K562 (cell line): ENCODE data around the gene CNMD. TPM values are rescaled to one million over a fixed set of nuclear protein-coding genes. Genes with fewer than 3 reads are reported as not detected.

ENCODE experiments used
- ATAC-seq: fragments of 200-7000 bp; cut with Tn5 transposase; 3 replicates; pipeline ENCODE4 v1.9.1; 2020; ENCODE audit warnings: moderate library complexity
- BruUV-seq: library from RNA; stranded (reverse); fragments of 400-500 nt; replicated peaks from 2 replicates; lab custom pipeline; 2021; lab: Mats Ljungman, UMichigan
- CTCF ChIA-PET: fragments of 300-600 bp; formaldehyde crosslinking; extraction: SDS; loops from one replicate; lab custom pipeline; 2021; ENCODE audit warnings: low intra/inter-chr PET ratio; lab: Yijun Ruan, JAX
- POLR2A ChIA-PET: fragments of 300-600, 350-650 bp; sonication (Branson Sonifier 250); formaldehyde crosslinking; extraction: SDS; loops from one replicate; lab custom pipeline; 2021; ENCODE audit warnings: antibody characterized with exemption, inconsistent platforms; lab: Yijun Ruan, JAX
- DNase-seq, 4 experiments: peaks; one replicate each; pipeline versions ENCODE4 v3.0.0 to v3.0.0-alpha.2; 2011 to 2018; ENCODE audit warnings: low spot score in 3 of 4, mixed read lengths in 3 of 4; ENCODE audit errors: extremely low read depth in 1 of 4
- FAIRE-seq: peaks from 2 replicates; lab custom pipeline; 2011; peaks lifted over from hg19 to GRCh38; lab: Jason Lieb, UNC
- H2AFZ ChIP-seq: 2 replicates; pipeline ENCODE4 v1.6.0; 2011; ENCODE audit warnings: low read depth, low read length, control low read depth, inconsistent platforms
- H3K27ac ChIP-seq: fragments of 200-600 bp; 3 replicates; pipeline ENCODE4 v1.8.0; 2011; ENCODE audit warnings: low read depth, mild to moderate bottlenecking, control low read depth, inconsistent platforms, low read length, moderate library complexity, mixed read lengths; ENCODE audit errors: extremely low read depth
- H3K27me3 ChIP-seq, 2 experiments: fragments of 300-600 bp in 1 of 2; 2 replicates in 1 of 2; 3 replicates in 1 of 2; pipeline versions ENCODE4 v1.6.0 to v1.8.0; 2011; ENCODE audit warnings: inconsistent platforms in 2 of 2, low read length in 2 of 2, mild to moderate bottlenecking in 1 of 2, mixed read lengths in 1 of 2, moderate library complexity in 1 of 2; ENCODE audit not compliant: control insufficient read depth in 2 of 2, insufficient read depth in 2 of 2
- H3K36me3 ChIP-seq: fragments of 300-600 bp; 3 replicates; pipeline ENCODE4 v1.8.0; 2011; ENCODE audit warnings: mild to moderate bottlenecking, low read length, inconsistent platforms; ENCODE audit not compliant: control insufficient read depth, insufficient read depth
- H3K4me1 ChIP-seq, 2 experiments: fragments of 200-600 bp in 1 of 2; replicated peaks in 1 of 2; 2 replicates in 1 of 2; 3 replicates in 1 of 2; pipeline versions ENCODE4 v1.5.1 to v1.8.0; 2011; ENCODE audit warnings: inconsistent platforms in 2 of 2, low read length in 2 of 2, mild to moderate bottlenecking in 1 of 2, mixed read lengths in 1 of 2, moderate library complexity in 1 of 2; ENCODE audit not compliant: control insufficient read depth in 2 of 2, insufficient read depth in 2 of 2
- H3K4me2 ChIP-seq: 2 replicates; pipeline ENCODE4 v1.6.1; 2011; ENCODE audit warnings: low read length, control low read depth, inconsistent platforms, mixed read lengths; ENCODE audit not compliant: insufficient read depth
- H3K4me3 ChIP-seq: fragments of 200-600 bp; sonication (generic), shearing (Covaris generic); 2 replicates; pipeline ENCODE4 v1.5.1; 2016; ENCODE audit warnings: control low read depth, inconsistent platforms
- H3K79me2 ChIP-seq: fragments of 200-600 bp; 3 replicates; pipeline ENCODE4 v1.8.0; 2011; ENCODE audit warnings: low read length, inconsistent platforms; ENCODE audit not compliant: control insufficient read depth, insufficient read depth
- H3K9ac ChIP-seq, 2 experiments: 2 replicates each; pipeline versions ENCODE4 v1.6.0 to v1.6.1; 2011; ENCODE audit warnings: low read depth in 2 of 2, low read length in 2 of 2, control low read depth in 1 of 2, inconsistent platforms in 1 of 2, mild to moderate bottlenecking in 1 of 2, mixed read lengths in 1 of 2; ENCODE audit not compliant: insufficient read depth in 1 of 2
- H3K9me1 ChIP-seq: one replicate; pipeline ENCODE4 v1.6.0; 2011; ENCODE audit warnings: inconsistent platforms, mild to moderate bottlenecking, low read length, moderate library complexity; ENCODE audit not compliant: control insufficient read depth, insufficient read depth
- H3K9me3 ChIP-seq: replicated peaks from 2 replicates; pipeline ENCODE4 v1.5.1; 2011; ENCODE audit warnings: low read depth, low read length, inconsistent platforms; ENCODE audit not compliant: control insufficient read depth, insufficient read depth
- H4K20me1 ChIP-seq: replicated peaks from 2 replicates; pipeline ENCODE4 v1.6.1; 2011; ENCODE audit warnings: low read length, inconsistent platforms, mixed read lengths; ENCODE audit not compliant: control insufficient read depth, insufficient read depth
- ARHGAP35 ChIP-seq: fragments of 450-650 bp; IDR thresholded peaks from 2 replicates; pipeline ENCODE4 v1.6.1; 2018; ENCODE audit not compliant: partially characterized antibody
- DNMT1 ChIP-seq: fragments of 450-650 bp; IDR thresholded peaks from 2 replicates; pipeline ENCODE4 v1.6.1; 2016; ENCODE audit warnings: antibody characterized with exemption, mild to moderate bottlenecking
- HBP1 ChIP-seq: fragments of 450-650 bp; formaldehyde crosslinking; IDR thresholded peaks from 2 replicates; pipeline ENCODE4 v1.4.0; 2022; ENCODE audit warnings: missing genetic modification characterization
- MXI1 ChIP-seq: IDR thresholded peaks from 2 replicates; pipeline ENCODE4 v1.6.1; 2011; ENCODE audit warnings: low read depth, mild to moderate bottlenecking, improper control_type of control experiment, low read length
- NRF1 ChIP-seq, 2 experiments: fragments of 450-650 bp; IDR thresholded peaks in 1 of 2; conservative IDR thresholded peaks in 1 of 2; 2 replicates each; pipeline ENCODE4 v1.6.1; 2014; ENCODE audit warnings: mild to moderate bottlenecking in 2 of 2
- RCOR1 ChIP-seq, 2 experiments: IDR thresholded peaks; 2 replicates each; pipeline ENCODE4 v1.6.1; 2012; ENCODE audit warnings: low read depth in 2 of 2, low read length in 2 of 2, borderline replicate concordance in 1 of 2, improper control_type of control experiment in 1 of 2
- RUNX1 ChIP-seq: sonication (generic); IDR thresholded peaks from 2 replicates; pipeline ENCODE4 v1.6.1; 2016; ENCODE audit warnings: antibody characterized with exemption, low read depth
- SAFB ChIP-seq: fragments of 200-400 bp; formaldehyde crosslinking; IDR thresholded peaks from 2 replicates; pipeline ENCODE4 v1.6.1; 2017; ENCODE audit warnings: low read depth, low read length, borderline replicate concordance
- SNIP1 ChIP-seq: fragments of 450-650 bp; IDR thresholded peaks from 2 replicates; pipeline ENCODE4 v1.7.1; 2017; ENCODE audit warnings: low read depth, mild to moderate bottlenecking
- SNRNP70 ChIP-seq: fragments of 200-400 bp; formaldehyde crosslinking; optimal IDR thresholded peaks from 2 replicates; pipeline ENCODE3; 2017; ENCODE audit warnings: low read depth, low read length
- SOX6 ChIP-seq: fragments of 450-650 bp; IDR thresholded peaks from 2 replicates; pipeline ENCODE4 v1.6.1; 2014; ENCODE audit warnings: mild to moderate bottlenecking
- TBL1XR1 ChIP-seq, 2 experiments: IDR thresholded peaks; 2 replicates each; pipeline ENCODE4 v1.6.1; 2012; ENCODE audit warnings: improper control_type of control experiment in 2 of 2, low read length in 2 of 2, mild to moderate bottlenecking in 1 of 2
- USF1 ChIP-seq: sonication (generic); formaldehyde crosslinking; IDR thresholded peaks from 2 replicates; pipeline ENCODE4 v1.9.0; 2022; ENCODE audit warnings: mild to moderate bottlenecking, missing genetic modification reagents
- ZNF121 ChIP-seq: sonication (generic); formaldehyde crosslinking; conservative IDR thresholded peaks from 2 replicates; pipeline ENCODE4 v1.8.0; 2022; ENCODE audit warnings: missing genetic modification reagents
- ZNF398 ChIP-seq: fragments of 250-450 bp; sonication (Bioruptor Pico); IDR thresholded peaks from 2 replicates; pipeline ENCODE4 v1.8.0; 2021; ENCODE audit warnings: moderate library complexity, mild to moderate bottlenecking, inconsistent platforms
- ZNF584 ChIP-seq: fragments of 200-800 bp; sonication (Bioruptor generic); IDR thresholded peaks from 2 replicates; pipeline ENCODE4 v1.6.1; 2016; ENCODE audit warnings: low read depth, mild to moderate bottlenecking, missing genetic modification characterization, missing compliant biosample characterization
- ZNF778 ChIP-seq: fragments of 450-650 bp; formaldehyde crosslinking; IDR thresholded peaks from 2 replicates; pipeline ENCODE4 v1.4.0; 2020; ENCODE audit warnings: mild to moderate bottlenecking, moderate library complexity
- WGBS: fragments of 100-300 bp; shearing (Covaris generic); methylation state at CpG from one replicate; pipeline ENCODE4 v1.1.6; 2016; ENCODE audit warnings: low coverage, mixed read lengths; ENCODE audit not compliant: insufficient coverage; ENCODE audit errors: missing lambda C conversion rate; 5-methylcytosine and 5-hydroxymethylcytosine counted together
- in situ Hi-C: fragments of 300-500 bp; cut with MboI; formaldehyde crosslinking; loops from 4 replicates; pipeline ENCODE4 v1.15.0; 2018; ENCODE audit warnings: inconsistent platforms, mixed read lengths
- intact Hi-C: fragments of 100-400 bp; cut with micrococcal nuclease; formaldehyde crosslinking; loops from 2 replicates; pipeline ENCODE4 v1.14.2; 2022
- polyA plus RNA-seq, 8 experiments: library from polyadenylated mRNA; depleted of rRNA in 4 of 8; stranded (reverse) in 5 of 8; unstranded in 3 of 8; fragments of >200 nt; fragmentation: Nextera tagmentation in 2 of 8; fragmentation: Illumina TruSeq in 1 of 8; extraction: Ambion mirVana in 2 of 8; extraction: Trizol in 1 of 8; gene quantifications; 2 replicates each; pipeline versions ENCODE4 v1.2.1 to v1.2.3, GENCODE V29; 2011 to 2014; ENCODE audit warnings: inconsistent platforms in 1 of 8, missing spikeins in 1 of 8
- total RNA-seq, 7 experiments: library from RNA; depleted of rRNA in 6 of 7; stranded (reverse); fragments of >200 nt in 6 of 7; fragmentation: Illumina TruSeq in 2 of 7; extraction: Trizol in 2 of 7; gene quantifications; 2 replicates each; pipeline versions ENCODE4 v1.2.1 to v1.2.3, GENCODE V29; 2011 to 2021; ENCODE audit warnings: low replicate concordance in 1 of 7

The CNMD gene
- total and polyA plus RNA-seq, 9 of the 15 experiments (the other 6 are each of a cell fraction or from before 2014, with no cell fraction given), result not detected

GRCh38 chr13:52695856-52696255 lies 43.8 kb downstream of the CNMD start:
- no peak for DNase-seq
- H3K4me1 ChIP-seq, result no peaks in the 10 kb centered on the region
- H3K4me3 ChIP-seq, result no peak overlapping the region
- H3K9me1 ChIP-seq, result no peaks in the 10 kb centered on the region
- H3K36me3 ChIP-seq, result no peaks in the 10 kb centered on the region
- in situ Hi-C loops, result no loop called here
- H3K27me3 ChIP-seq, result no peaks in the 10 kb centered on the region
- H2AFZ ChIP-seq, result no peak overlapping the region
- H3K27ac ChIP-seq, result no peak overlapping the region
- CTCF ChIA-PET, result no interaction called here
- no peak for FAIRE-seq
- POLR2A ChIA-PET, result no interaction called here
- no peak overlapping the region for H3K9ac ChIP-seq
- no peak overlapping the region for H3K4me2 ChIP-seq
- no peak for ATAC-seq
- intact Hi-C loops, result no loop called here
- no peaks in the 10 kb centered on the region for H3K79me2 ChIP-seq
- BruUV-seq, result no TSS peak
- WGBS, result 79% methylated on average over 3 of the region's 3 CpGs
- no peaks in the 10 kb centered on the region for H3K9me3 ChIP-seq
- TF ChIP-seq RUNX1 (no peak), NRF1 (conservative IDR thresholded peaks at IDR 0.05 in 1 of 2, IDR thresholded peaks at IDR 0.05 in 1 of 2) (no peak), DNMT1 (no peak), RCOR1 (IDR thresholded peaks at IDR 0.05; ENCODE audit: borderline replicate concordance in 1 of 2, low read depth in 2 of 2, low read length in 2 of 2) (no peak), SNRNP70 (no peak), SNIP1 (no peak), ZNF398 (CRISPR knock-in tag) (no peak), ARHGAP35 (no peak), ZNF584 (CRISPR knock-in tag) (no peak), ZNF778 (no peak), ZNF121 (CRISPR knock-in tag) (no peak), USF1 (no peak), SAFB (no peak), MXI1 (no peak), TBL1XR1 (IDR thresholded peaks at IDR 0.05; ENCODE audit: low read length in 2 of 2) (no peak), HBP1 (CRISPR knock-in tag) (no peak), SOX6 (no peak)
- TF ChIP-seq, all 486 proteins: peak for 0
- no peaks in the 10 kb centered on the region for H4K20me1 ChIP-seq
